HEK293 (cell line): ENCODE results near the gene PANK4.

ENCODE experiments used
- CTCF ChIA-PET: fragments of 350-600 bp; formaldehyde crosslinking; extraction: SDS; loops from one replicate; lab custom pipeline; 2021; ENCODE audit warnings: antibody characterized with exemption; lab: Yijun Ruan, JAX
- POLR2A ChIA-PET: fragments of 300-600 bp; formaldehyde crosslinking; extraction: SDS; loops from one replicate; lab custom pipeline; 2020; ENCODE audit warnings: antibody characterized with exemption, inconsistent platforms; lab: Yijun Ruan, JAX
- H3K27ac ChIP-seq: fragments of 200-500 bp; sonication (Bioruptor generic); 2 replicates; pipeline ENCODE4 v1.5.1; 2014; ENCODE audit warnings: low read depth, low read length, control low read depth, inconsistent platforms; ENCODE audit errors: extremely low read depth
- H3K36me3 ChIP-seq, 2 experiments: fragments of 200-500 bp in 1 of 2; sonication (Bioruptor generic) in 1 of 2; 1 replicate in 1 of 2; 2 replicates in 1 of 2; pipeline ENCODE4 v1.5.1; 2014 to 2017; ENCODE audit warnings: inconsistent platforms in 2 of 2, low read length in 2 of 2; ENCODE audit not compliant: control insufficient read depth in 2 of 2, insufficient read depth in 1 of 2
- H3K4me1 ChIP-seq: fragments of 200-500 bp; sonication (Bioruptor generic); 2 replicates; pipeline ENCODE4 v1.5.1; 2014; ENCODE audit warnings: mild to moderate bottlenecking, low read length, inconsistent platforms; ENCODE audit not compliant: control insufficient read depth, insufficient read depth
- H3K4me3 ChIP-seq: 2 replicates; pipeline ENCODE4 v1.5.1; 2011; ENCODE audit warnings: low read depth, mild to moderate bottlenecking, control low read depth, low read length, moderate library complexity
- H3K9me3 ChIP-seq: fragments of 200-500 bp; sonication (Bioruptor generic); 2 replicates; pipeline ENCODE4 v1.5.1; 2014; ENCODE audit warnings: low read depth, low read length, inconsistent platforms; ENCODE audit not compliant: control insufficient read depth, insufficient read depth
- PRDM10 ChIP-seq: fragments of 450-650 bp; formaldehyde crosslinking; IDR thresholded peaks from 2 replicates; pipeline ENCODE4 v1.5.1; 2016; ENCODE audit warnings: missing biosample characterization, missing genetic modification characterization
- SALL2 ChIP-seq: fragments of 450-650 bp; formaldehyde crosslinking; IDR thresholded peaks from 2 replicates; pipeline ENCODE4 v1.5.0; 2017; ENCODE audit warnings: missing biosample characterization, mild to moderate bottlenecking, missing genetic modification characterization, borderline replicate concordance
- SP3 ChIP-seq: fragments of 450-650 bp; formaldehyde crosslinking; IDR thresholded peaks from 2 replicates; pipeline ENCODE4 v1.5.1; 2016; ENCODE audit warnings: missing biosample characterization, missing genetic modification characterization
- ZBTB10 ChIP-seq: fragments of 450-650 bp; formaldehyde crosslinking; IDR thresholded peaks from 2 replicates; pipeline ENCODE4 v1.5.1; 2016; ENCODE audit warnings: missing biosample characterization, missing genetic modification characterization
- ZNF148 ChIP-seq: fragments of 450-650 bp; formaldehyde crosslinking; IDR thresholded peaks from 2 replicates; pipeline ENCODE4 v1.5.0; 2017; ENCODE audit warnings: missing biosample characterization, missing genetic modification characterization, borderline replicate concordance
- ZNF18 ChIP-seq: fragments of 450-650 bp; formaldehyde crosslinking; IDR thresholded peaks from 2 replicates; pipeline ENCODE4 v1.5.1; 2016; ENCODE audit warnings: missing biosample characterization, missing genetic modification characterization
- ZNF311 ChIP-seq: fragments of 450-650 bp; formaldehyde crosslinking; IDR thresholded peaks from 2 replicates; pipeline ENCODE4 v1.5.1; 2017; ENCODE audit warnings: missing biosample characterization, missing genetic modification characterization, borderline replicate concordance
- ZNF558 ChIP-seq: fragments of 450-650 bp; formaldehyde crosslinking; IDR thresholded peaks from 2 replicates; pipeline ENCODE4 v1.5.1; 2016; ENCODE audit warnings: missing biosample characterization, missing genetic modification characterization
- ZNF677 ChIP-seq: fragments of 450-650 bp; IDR thresholded peaks from 2 replicates; pipeline ENCODE4 v1.5.0; 2018; ENCODE audit warnings: missing biosample characterization, mild to moderate bottlenecking, missing genetic modification characterization, moderate library complexity
- ZNF692 ChIP-seq: fragments of 450-650 bp; formaldehyde crosslinking; IDR thresholded peaks from 2 replicates; pipeline ENCODE4 v1.5.1; 2016; ENCODE audit warnings: missing biosample characterization, missing genetic modification characterization
- ZSCAN5A ChIP-seq: fragments of 450-650 bp; formaldehyde crosslinking; IDR thresholded peaks from 2 replicates; pipeline ENCODE4 v1.5.1; 2016; ENCODE audit warnings: missing biosample characterization, missing genetic modification characterization
- ZXDB ChIP-seq: fragments of 450-650 bp; formaldehyde crosslinking; IDR thresholded peaks from 2 replicates; pipeline ENCODE4 v1.5.1; 2016; ENCODE audit warnings: missing biosample characterization, missing genetic modification characterization

The PANK4 gene

GRCh38 chr1:2513939-2514652 is 12.3 kb downstream of the PANK4 start:
- Histone ChIP-seq H3K9me3 (no peaks in the 10 kb centered on the region), H3K27ac (no peak overlapping the region), H3K4me1 (no peaks in the 10 kb centered on the region), H3K4me3 (no peak overlapping the region), H3K36me3 (peaks cover 0 to 98% of the 10 kb centered on the region in 2 experiments; a peak in 2 of 3 replicates)
- ChIA-PET CTCF (interaction anchor here (0.5 kb wide), 1 partner anchor 18 kb away, joined by 3 read pairs; no protein-coding TSS in a partner anchor), POLR2A (interaction anchor here (1.0 kb wide), 1 partner anchor 12 kb away, joined by 4 read pairs; the partner anchor contains the start of gene PANK4)
- TF ChIP-seq ZNF148 (tag by site-specific recombination) (no peak), ZNF558 (tag by site-specific recombination) (no peak), ZSCAN5A (tag by site-specific recombination) (no peak), ZNF677 (tag by site-specific recombination) (no peak), ZNF311 (tag by site-specific recombination) (no peak), PRDM10 (tag by site-specific recombination) (no peak), ZBTB10 (tag by site-specific recombination) (no peak), SP3 (tag by site-specific recombination) (no peak), SALL2 (tag by site-specific recombination) (no peak), ZNF692 (tag by site-specific recombination) (no peak), ZXDB (no peak), ZNF18 (tag by site-specific recombination) (no peak)
- TF ChIP-seq, all 188 proteins: peak for 0
